ENCODE data around the gene KIF12. TPM values are rescaled to one million over a fixed set of nuclear protein-coding genes. Genes with fewer than 3 reads are reported as not detected.

Gene KIF12
- polyA plus RNA-seq, 1 donor (not counting 4 experiments of a cell fraction or from before 2014, with no cell fraction given): 1.5 TPM

DNA sequence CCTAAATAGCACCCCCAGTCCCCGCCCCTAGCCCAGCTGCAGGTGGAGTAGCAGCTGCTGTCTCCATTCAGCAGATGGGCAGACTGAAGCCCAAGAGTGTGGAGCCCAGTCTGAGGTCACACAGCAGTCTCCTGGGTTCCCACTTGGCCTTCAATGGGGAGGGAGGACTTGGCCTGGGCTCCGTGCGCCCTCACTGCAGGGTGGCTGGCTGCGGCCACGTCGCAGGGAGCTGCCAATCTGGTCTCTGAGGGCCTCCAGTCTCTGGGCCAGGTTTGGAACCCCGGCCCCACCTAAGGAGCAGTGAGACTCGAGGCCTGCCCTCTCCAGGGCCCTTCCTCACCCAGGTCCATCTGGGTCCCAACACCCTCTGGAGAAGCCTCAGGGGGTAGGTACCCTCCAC lies 7.4 kb downstream of the KIF12 start:
- no peaks in the 10 kb centered on the region for H3K4me1 ChIP-seq (ENCODE audit: control insufficient read depth, extremely low read depth, insufficient read depth, low read length)
- no peak overlapping the region for H3K27ac ChIP-seq (ENCODE audit: control insufficient read depth, insufficient read depth, low read length)
- H3K4me2 ChIP-seq (ENCODE audit: control insufficient read depth, extremely low read depth, insufficient read depth, low read depth, low read length): no peak overlapping the region
- dilution Hi-C loops (cut with MboI; ENCODE audit: extremely low pct_ligation_motif_present, low sequenced_read_pairs): no loop called here
- FAIRE-seq (no peak), DNase-seq (ENCODE audit: low read depth, low spot score) (no peak)
- H3K4me3 ChIP-seq (ENCODE audit: control insufficient read depth in 2 of 3, extremely low read depth in 1 of 3, insufficient read depth in 2 of 3, low read depth in 1 of 3, low read length in 3 of 3): no peak overlapping the region
- TF ChIP-seq CTCF (optimal IDR thresholded peaks at IDR 0.05 in 1 of 3, IDR thresholded peaks at IDR 0.05 in 1 of 3, conservative IDR thresholded peaks at IDR 0.05 in 1 of 3; ENCODE audit: extremely low read depth in 1 of 3, insufficient read depth in 2 of 3, low read length in 3 of 3) (no peak), EZH2 (IDR thresholded peaks at IDR 0.05; ENCODE audit: low read length) (no peak)
- no peaks in the 10 kb centered on the region for H3K9me3 ChIP-seq (ENCODE audit: control insufficient read depth, low read depth, low read length)
- H3K9me1 ChIP-seq (ENCODE audit: control insufficient read depth, extremely low read depth, insufficient read depth, low read length): no peaks in the 10 kb centered on the region
- no peak overlapping the region for H3K9ac ChIP-seq (ENCODE audit: control insufficient read depth, extremely low read depth, insufficient read depth, low read length)
- no peaks in the 10 kb centered on the region for H3K36me3 ChIP-seq (ENCODE audit: control insufficient read depth in 2 of 2, extremely low read depth in 1 of 2, insufficient read depth in 2 of 2, low read length in 2 of 2)
- peaks cover 7% of the 10 kb centered on the region for H3K27me3 ChIP-seq (ENCODE audit: control insufficient read depth, extremely low read depth, insufficient read depth, low read length)
- H2AFZ ChIP-seq (ENCODE audit: control insufficient read depth, low read length): no peak overlapping the region
- no peaks in the 10 kb centered on the region for H4K20me1 ChIP-seq (ENCODE audit: control insufficient read depth, extremely low read depth, insufficient read depth, low read length)
- no peaks in the 10 kb centered on the region for H3K79me2 ChIP-seq (ENCODE audit: control insufficient read depth, insufficient read depth, low read length)

- H4K20me1 ChIP-seq (ENCODE audit: control insufficient read depth, extremely low read depth, insufficient read depth, low read length): no peaks in the 10 kb centered on the region
- no peak overlapping the region for H3K4me2 ChIP-seq (ENCODE audit: control insufficient read depth, extremely low read depth, insufficient read depth, low read depth, low read length)
- no peaks in the 10 kb centered on the region for H3K9me1 ChIP-seq (ENCODE audit: control insufficient read depth, extremely low read depth, insufficient read depth, low read length)
- no peak for TF ChIP-seq EZH2 (IDR thresholded peaks at IDR 0.05; ENCODE audit: low read length)
- no peak for TF ChIP-seq CTCF (optimal IDR thresholded peaks at IDR 0.05 in 1 of 3, IDR thresholded peaks at IDR 0.05 in 1 of 3, conservative IDR thresholded peaks at IDR 0.05 in 1 of 3; ENCODE audit: extremely low read depth in 1 of 3, insufficient read depth in 2 of 3, low read length in 3 of 3)
- DNase-seq (ENCODE audit: low read depth, low spot score) (no peak), FAIRE-seq (no peak)
- no peak overlapping the region for H3K9ac ChIP-seq (ENCODE audit: control insufficient read depth, extremely low read depth, insufficient read depth, low read length)
- H3K36me3 ChIP-seq (ENCODE audit: control insufficient read depth in 2 of 2, extremely low read depth in 1 of 2, insufficient read depth in 2 of 2, low read length in 2 of 2): no peaks in the 10 kb centered on the region
- peaks cover 4% of the 10 kb centered on the region for H3K4me1 ChIP-seq (ENCODE audit: control insufficient read depth, extremely low read depth, insufficient read depth, low read length)
- no peak overlapping the region for H3K27ac ChIP-seq (ENCODE audit: control insufficient read depth, insufficient read depth, low read length)
- no peak overlapping the region for H3K4me3 ChIP-seq (ENCODE audit: control insufficient read depth in 2 of 3, extremely low read depth in 1 of 3, insufficient read depth in 2 of 3, low read depth in 1 of 3, low read length in 3 of 3)
- H3K79me2 ChIP-seq (ENCODE audit: control insufficient read depth, insufficient read depth, low read length): no peaks in the 10 kb centered on the region
- H3K9me3 ChIP-seq (ENCODE audit: control insufficient read depth, low read depth, low read length): no peaks in the 10 kb centered on the region
- dilution Hi-C loops (cut with MboI; ENCODE audit: extremely low pct_ligation_motif_present, low sequenced_read_pairs): no loop called here
- no peak overlapping the region for H2AFZ ChIP-seq (ENCODE audit: control insufficient read depth, low read length)
- peaks cover 7% of the 10 kb centered on the region for H3K27me3 ChIP-seq (ENCODE audit: control insufficient read depth, extremely low read depth, insufficient read depth, low read length)
These were observed 8.3 kb downstream of the KIF12 start for GRCh38 chr9:114090798-114091197.

Measured in keratinocyte (primary cell).